H1 (cell line): ENCODE data around the gene TP53RK. TPM values are rescaled to one million over a fixed set of nuclear protein-coding genes. Genes with fewer than 3 reads are reported as not detected.
A peak's percentile ranks its signal among the peaks of the same experiment; 100 is the strongest.

ENCODE experiments used
- CTCF ChIA-PET: fragments of 300-600 bp; sonication (Branson Sonifier 250); formaldehyde crosslinking; loops from one replicate; lab custom pipeline; 2021; ENCODE audit not compliant: partially characterized antibody; lab: Charles Lee
- POLR2A ChIA-PET: fragments of 300-600 bp; sonication (Branson Sonifier 250); formaldehyde crosslinking; loops from one replicate; lab custom pipeline; 2021; ENCODE audit warnings: inconsistent platforms; ENCODE audit not compliant: partially characterized antibody; lab: Charles Lee
- DNase-seq, 2 experiments: peaks; one replicate each; pipeline versions ENCODE4 v3.0.0 to v3.0.0-alpha.2; 2010 to 2022; ENCODE audit warnings: low spot score in 2 of 2, low read depth in 1 of 2, mixed read lengths in 1 of 2
- FAIRE-seq: peaks from 2 replicates; lab custom pipeline; 2011; peaks lifted over from hg19 to GRCh38; lab: Jason Lieb, UNC
- H2AFZ ChIP-seq: 2 replicates; pipeline ENCODE4 v1.8.1; 2012; ENCODE audit warnings: low read length, inconsistent platforms
- H2AK5ac ChIP-seq: 2 replicates; pipeline ENCODE4 v1.6.1; 2013; ENCODE audit warnings: low read depth, low read length
- H2BK120ac ChIP-seq: replicated peaks from 2 replicates; pipeline ENCODE3; 2013; ENCODE audit warnings: low read depth, low read length, inconsistent platforms
- H2BK12ac ChIP-seq: 2 replicates; pipeline ENCODE4 v1.6.1; 2013; ENCODE audit warnings: low read depth, low read length
- H2BK15ac ChIP-seq: 2 replicates; pipeline ENCODE4 v1.6.1; 2013; ENCODE audit warnings: low read length
- H2BK20ac ChIP-seq: 2 replicates; pipeline ENCODE4 v1.6.1; 2013; ENCODE audit warnings: low read length
- H2BK5ac ChIP-seq: 2 replicates; pipeline ENCODE4 v1.6.1; 2013; ENCODE audit warnings: low read depth, low read length
- H3K14ac ChIP-seq: 2 replicates; pipeline ENCODE4 v1.6.1; 2013; ENCODE audit warnings: inconsistent platforms; ENCODE audit not compliant: insufficient read length
- H3K18ac ChIP-seq: 2 replicates; pipeline ENCODE4 v1.6.1; 2013; ENCODE audit warnings: low read length; ENCODE audit errors: extremely low read depth
- H3K23ac ChIP-seq: 2 replicates; pipeline ENCODE4 v1.6.1; 2013; ENCODE audit warnings: inconsistent platforms; ENCODE audit not compliant: insufficient read length
- H3K23me2 ChIP-seq: 2 replicates; pipeline ENCODE4 v1.6.1; 2013; ENCODE audit warnings: low read depth, low read length
- H3K27ac ChIP-seq: 2 replicates; pipeline ENCODE4 v1.6.1; 2011; ENCODE audit warnings: low read depth, low read length, inconsistent platforms
- H3K27me3 ChIP-seq, 4 experiments: replicated peaks in 1 of 4; 1 replicate in 1 of 4; 2 replicates in 3 of 4; pipeline versions ENCODE4 v1.6.1 to v1.8.1; 2011 to 2013; ENCODE audit warnings: low read length in 3 of 4, mild to moderate bottlenecking in 3 of 4, inconsistent platforms in 2 of 4, mixed read lengths in 2 of 4, moderate library complexity in 1 of 4; ENCODE audit not compliant: control insufficient read depth in 3 of 4, insufficient read depth in 3 of 4; ENCODE audit errors: extremely low read depth in 1 of 4
- H3K36me3 ChIP-seq, 4 experiments: 2 replicates each; pipeline versions ENCODE4 v1.6.1 to v1.8.1; 2011 to 2013; ENCODE audit warnings: mild to moderate bottlenecking in 4 of 4, low read length in 3 of 4, moderate library complexity in 2 of 4, control low read depth in 1 of 4, inconsistent platforms in 1 of 4; ENCODE audit not compliant: insufficient read depth in 4 of 4, control insufficient read depth in 2 of 4
- H3K4ac ChIP-seq: replicated peaks from 2 replicates; pipeline ENCODE3; 2013; ENCODE audit warnings: low read length, low read depth, mixed read lengths, inconsistent platforms; ENCODE audit not compliant: insufficient read length
- H3K4me1 ChIP-seq, 4 experiments: replicated peaks in 1 of 4; 1 replicate in 1 of 4; 2 replicates in 3 of 4; pipeline versions ENCODE4 v1.6.1 to v1.8.1; 2011 to 2013; ENCODE audit warnings: low read length in 3 of 4, inconsistent platforms in 2 of 4, mixed read lengths in 1 of 4; ENCODE audit not compliant: insufficient read depth in 4 of 4, control insufficient read depth in 3 of 4
- H3K4me2 ChIP-seq, 2 experiments: 2 replicates each; pipeline versions ENCODE4 v1.6.1 to v1.8.1; 2011 to 2013; ENCODE audit warnings: low read depth in 2 of 2, low read length in 2 of 2, control low read depth in 1 of 2, inconsistent platforms in 1 of 2, mild to moderate bottlenecking in 1 of 2; ENCODE audit not compliant: insufficient read depth in 1 of 2
- H3K4me3 ChIP-seq, 4 experiments: fragments of 200-600, 300-600 bp in 1 of 4; sonication (generic), shearing (Covaris generic), sonication (Bioruptor Twin) in 1 of 4; 2 replicates each; pipeline versions ENCODE4 v1.5.1 to v1.8.1; 2011 to 2016; ENCODE audit warnings: low read length in 4 of 4, low read depth in 3 of 4, control low read depth in 2 of 4, inconsistent platforms in 2 of 4, mild to moderate bottlenecking in 2 of 4, mixed read lengths in 1 of 4, moderate library complexity in 1 of 4; ENCODE audit not compliant: insufficient read depth in 2 of 4; ENCODE audit errors: extremely low read depth in 1 of 4
- H3K56ac ChIP-seq: replicated peaks from 2 replicates; pipeline ENCODE3; 2013; ENCODE audit warnings: low read depth, mild to moderate bottlenecking, mixed read lengths, low read length, inconsistent platforms; ENCODE audit not compliant: insufficient read length
- H3K79me1 ChIP-seq: 2 replicates; pipeline ENCODE4 v1.6.1; 2013; ENCODE audit warnings: low read depth, low read length, control low read depth
- H3K79me2 ChIP-seq, 2 experiments: 2 replicates each; pipeline versions ENCODE4 v1.6.1 to v1.8.1; 2012 to 2013; ENCODE audit warnings: low read length in 2 of 2, mild to moderate bottlenecking in 2 of 2, inconsistent platforms in 1 of 2; ENCODE audit not compliant: insufficient read depth in 2 of 2, control insufficient read depth in 1 of 2
- H3K9ac ChIP-seq, 4 experiments: replicated peaks in 1 of 4; 1 replicate in 1 of 4; 2 replicates in 3 of 4; pipeline versions ENCODE4 v1.6.1 to v1.8.1; 2011 to 2013; ENCODE audit warnings: low read depth in 3 of 4, low read length in 3 of 4, control low read depth in 2 of 4, mild to moderate bottlenecking in 2 of 4, moderate library complexity in 2 of 4, inconsistent platforms in 1 of 4; ENCODE audit errors: extremely low read depth in 1 of 4
- H3K9me3 ChIP-seq, 2 experiments: 2 replicates each; pipeline versions ENCODE4 v1.6.1 to v1.8.1; 2012 to 2013; ENCODE audit warnings: mild to moderate bottlenecking in 2 of 2, moderate library complexity in 2 of 2, control low read depth in 1 of 2, inconsistent platforms in 1 of 2, low read depth in 1 of 2, low read length in 1 of 2, mixed read lengths in 1 of 2; ENCODE audit not compliant: insufficient read depth in 2 of 2
- H4K20me1 ChIP-seq, 2 experiments: replicated peaks in 1 of 2; 2 replicates each; pipeline versions ENCODE3 to v1.8.1; 2011 to 2013; ENCODE audit warnings: inconsistent platforms in 2 of 2, low read length in 2 of 2, mild to moderate bottlenecking in 1 of 2; ENCODE audit not compliant: insufficient read depth in 2 of 2, control insufficient read depth in 1 of 2
- H4K5ac ChIP-seq: 2 replicates; pipeline ENCODE4 v1.6.1; 2013; ENCODE audit warnings: low read length, low read depth, mixed read lengths, inconsistent platforms; ENCODE audit not compliant: insufficient read length
- H4K8ac ChIP-seq: 2 replicates; pipeline ENCODE4 v1.8.0; 2013; ENCODE audit warnings: mild to moderate bottlenecking, moderate library complexity, low read length, inconsistent platforms; ENCODE audit not compliant: insufficient read depth; ENCODE audit errors: extremely low read depth
- H4K91ac ChIP-seq: replicated peaks from 2 replicates; pipeline ENCODE3; 2013; ENCODE audit warnings: low read length, mixed read lengths, inconsistent platforms; ENCODE audit not compliant: insufficient read length
- GTF2F1 ChIP-seq: IDR thresholded peaks from 2 replicates; pipeline ENCODE4 v1.6.1; 2012; ENCODE audit warnings: low read depth, low read length, improper control_type of control experiment, borderline replicate concordance
- HDAC6 ChIP-seq: IDR thresholded peaks from one replicate; pipeline ENCODE4 v1.7.1; 2012; ENCODE audit warnings: low read depth, mild to moderate bottlenecking, inconsistent platforms, low read length, moderate library complexity
- KDM1A ChIP-seq: fragments of 200-600, 300-600 bp; sonication (generic); IDR thresholded peaks from 2 replicates; pipeline ENCODE4 v1.7.1; 2016; ENCODE audit warnings: mild to moderate bottlenecking, low read length, borderline replicate concordance
- MAX ChIP-seq: IDR thresholded peaks from 2 replicates; pipeline ENCODE4 v1.6.1; 2012; ENCODE audit warnings: inconsistent platforms
- WGBS, 2 experiments: shearing (Covaris generic) in 1 of 2; methylation state at CpG; one replicate each; pipeline versions ENCODE4 v1.1.6 to v1.1.7; 2013 to 2015; ENCODE audit warnings: low lambda C conversion rate in 2 of 2, mixed read lengths in 2 of 2, inconsistent platforms in 1 of 2, low coverage in 1 of 2, missing lambda C conversion rate in 1 of 2; ENCODE audit not compliant: insufficient replicate concordance in 2 of 2, insufficient coverage in 1 of 2, insufficient read length in 1 of 2; ENCODE audit errors: extremely low coverage in 1 of 2, missing lambda C conversion rate in 1 of 2; 5-methylcytosine and 5-hydroxymethylcytosine counted together
- polyA plus RNA-seq, 7 experiments: library from polyadenylated mRNA; depleted of rRNA in 3 of 7; stranded (reverse) in 5 of 7; unstranded in 2 of 7; fragments of >200 nt in 5 of 7; fragments of 200-250 nt in 2 of 7; gene quantifications; 1 replicate in 5 of 7; 2 replicates in 1 of 7; 4 replicates in 1 of 7; pipeline versions ENCODE4 v1.2.1 to v1.2.3, GENCODE V29; 2011 to 2013; ENCODE audit warnings: missing spikeins in 2 of 7, mixed read lengths in 2 of 7
- total RNA-seq: library from RNA; stranded (reverse); fragmentation: NEBNext Ultra II Directional; extraction: Animal tissue kit (Norgen Biotek cat#: 25700); gene quantifications from 2 replicates; pipeline ENCODE4 v1.2.1, GENCODE V29; 2021

TP53RK gene
- total and polyA plus RNA-seq, 2 of the 8 experiments (the other 6 are each of a cell fraction or from before 2014, with no cell fraction given), result 8.5 to 16.3 TPM

GRCh38 chr20:46682063-46682821 is 7.0 kb downstream of the TP53RK start:
- Histone ChIP-seq H3K27me3 (no peaks in the 10 kb centered on the region), H3K4me2 (peak overlapping the region; percentile 70 to 97; a peak in 3 of 4 replicates)

More at GRCh38 chr20:46682063-46682821, 7.0 kb downstream of the TP53RK start:
- Histone ChIP-seq H3K9ac (no peak overlapping the region), H3K14ac (no peak overlapping the region), H2AK5ac (0 out of 2 replicates have a peak overlapping the region, but pooled peaks have one; percentile 41), H3K4ac (peak overlapping the region; percentile 29), H4K91ac (no peak overlapping the region), H4K20me1 (peaks cover 0 to 3% of the 10 kb centered on the region in 2 experiments), H3K27ac (no peak overlapping the region), H2BK5ac (no peak overlapping the region), H3K56ac (no peak overlapping the region), H3K4me1 (peaks cover 12 to 22% (median 16%) of the 10 kb centered on the region in 4 experiments), H3K4me3 (peak overlapping the region in 1 of 4 experiments; percentile 68; a peak in 1 of 8 replicates), H3K79me1 (peaks cover 4% of the 10 kb centered on the region; the same call in 1 of the 2 replicates), H4K8ac (no peak overlapping the region), H2AFZ (no peak overlapping the region), H3K36me3 (peaks cover 2 to 39% (median 14%) of the 10 kb centered on the region in 4 experiments; a peak in 7 of 8 replicates), H4K5ac (no peak overlapping the region), H2BK15ac (no peak overlapping the region), H3K23ac (no peak overlapping the region), H3K79me2 (peaks cover 0 to 58% of the 10 kb centered on the region in 2 experiments; a peak in 3 of 4 replicates), H2BK12ac (peak overlapping the region; percentile 4), H3K9me3 (no peaks in the 10 kb centered on the region), H2BK20ac (no peak overlapping the region), H2BK120ac (no peak overlapping the region), H3K18ac (peak overlapping the region; percentile 14; the same call in 1 of the 2 replicates), H3K23me2 (peaks cover 4% of the 10 kb centered on the region; the same call in 1 of the 2 replicates)
- TF ChIP-seq HDAC6 (no peak), KDM1A (peak; percentile 40; the same call in 1 of the 2 replicates), MAX (peak; percentile 75), GTF2F1 (no peak)
- CTCF ChIA-PET, result interaction anchor here (0.5 to 4.3 kb wide), 21 partner anchors 10 to 1447 kb away, joined by 3 to 63 read pairs (median 10); partner anchors contain the start of gene OCSTAMP
- WGBS, 2 experiments, result 86% methylated on average over 9 of the region's 9 CpGs; no CpG with 5 or more reads in 1 of the 2 experiments
- DNase-seq, result no peak
- POLR2A ChIA-PET, result interaction anchor here (0.6 to 5.7 kb wide), 20 partner anchors 8 to 278 kb away, joined by 3 to 36 read pairs (median 5); partner anchors contain the start of genes OCSTAMP and ZNF334
- FAIRE-seq, result no peak
